Endothelial cell of umbilical vein (primary cell): ENCODE measurements around the gene KCNK13. TPM values are rescaled to one million over a fixed set of nuclear protein-coding genes. Genes with fewer than 3 reads are reported as not detected.

Source experiments
- BruUV-seq: library from RNA; stranded (reverse); fragments of 400-500 nt; replicated peaks from 2 replicates; lab custom pipeline; 2021; lab: Mats Ljungman, UMichigan
- CTCF ChIA-PET: fragments of 300-600, 350-600 bp; sonication (Branson Sonifier 250); formaldehyde crosslinking; loops from one replicate; lab custom pipeline; 2021; ENCODE audit warnings: antibody characterized with exemption, inconsistent platforms; lab: Charles Lee
- POLR2A ChIA-PET: fragments of 300-600, 350-600 bp; sonication (Branson Sonifier 250); formaldehyde crosslinking; loops from one replicate; lab custom pipeline; 2021; ENCODE audit warnings: antibody characterized with exemption, inconsistent platforms; lab: Charles Lee
- DNase-seq: peaks from one replicate; pipeline ENCODE4 v3.0.0-alpha.2; 2011; ENCODE audit warnings: low read depth, low spot score
- FAIRE-seq: peaks from 2 replicates; lab custom pipeline; 2011; peaks lifted over from hg19 to GRCh38; lab: Jason Lieb, UNC
- H2AFZ ChIP-seq: 2 replicates; pipeline ENCODE4 v1.6.0; 2012; ENCODE audit warnings: low read depth, low read length, control low read depth, inconsistent platforms
- H3K27ac ChIP-seq: 2 replicates; pipeline ENCODE4 v1.5.1; 2011; ENCODE audit warnings: low read depth, mild to moderate bottlenecking, control low read depth, low read length, moderate library complexity; ENCODE audit not compliant: insufficient read depth
- H3K27me3 ChIP-seq, 2 experiments: 2 replicates each; pipeline versions ENCODE4 v1.6.0 to v1.6.1; 2011; ENCODE audit warnings: low read length in 2 of 2, mixed read lengths in 1 of 2; ENCODE audit not compliant: control insufficient read depth in 2 of 2, insufficient read depth in 2 of 2
- H3K36me3 ChIP-seq, 2 experiments: 2 replicates in 1 of 2; 3 replicates in 1 of 2; pipeline ENCODE4 v1.5.1; 2011; ENCODE audit warnings: low read length in 2 of 2, mild to moderate bottlenecking in 1 of 2, moderate library complexity in 1 of 2; ENCODE audit not compliant: control insufficient read depth in 2 of 2, insufficient read depth in 2 of 2; ENCODE audit errors: extremely low read depth in 1 of 2
- H3K4me1 ChIP-seq: 3 replicates; pipeline ENCODE4 v1.5.1; 2011; ENCODE audit warnings: mild to moderate bottlenecking, low read length; ENCODE audit not compliant: control insufficient read depth, insufficient read depth; ENCODE audit errors: extremely low read depth
- H3K4me2 ChIP-seq: 2 replicates; pipeline ENCODE4 v1.6.1; 2011; ENCODE audit warnings: low read length, control low read depth, mixed read lengths; ENCODE audit not compliant: insufficient read depth
- H3K4me3 ChIP-seq, 3 experiments: fragments of 200-600 bp in 1 of 3; sonication (generic), shearing (Covaris generic) in 1 of 3; replicated peaks in 1 of 3; 2 replicates each; pipeline ENCODE4 v1.5.1; 2011 to 2016; ENCODE audit warnings: control low read depth in 3 of 3, low read length in 3 of 3, mild to moderate bottlenecking in 2 of 3, inconsistent platforms in 1 of 3, low read depth in 1 of 3, moderate library complexity in 1 of 3; ENCODE audit not compliant: insufficient read depth in 1 of 3
- H3K79me2 ChIP-seq: 2 replicates; pipeline ENCODE4 v1.6.0; 2012; ENCODE audit warnings: low read length, inconsistent platforms; ENCODE audit not compliant: control insufficient read depth, insufficient read depth
- H3K9ac ChIP-seq: replicated peaks from 2 replicates; pipeline ENCODE3; 2011; ENCODE audit warnings: low read length, control low read depth; ENCODE audit not compliant: insufficient read depth; ENCODE audit errors: extremely low read depth
- H3K9me1 ChIP-seq: replicated peaks from 3 replicates; pipeline ENCODE4 v1.6.0; 2011; ENCODE audit warnings: mild to moderate bottlenecking, low read length; ENCODE audit not compliant: control insufficient read depth, insufficient read depth; ENCODE audit errors: extremely low read depth
- H3K9me3 ChIP-seq: replicated peaks from 2 replicates; pipeline ENCODE4 v1.5.1; 2012; ENCODE audit warnings: low read length, inconsistent platforms; ENCODE audit not compliant: control insufficient read depth, insufficient read depth
- H4K20me1 ChIP-seq: replicated peaks from 2 replicates; pipeline ENCODE3; 2011; ENCODE audit warnings: mild to moderate bottlenecking, low read length; ENCODE audit not compliant: control insufficient read depth, insufficient read depth; ENCODE audit errors: extremely low read depth
- FOS ChIP-seq: IDR thresholded peaks from 2 replicates; pipeline ENCODE4 v1.6.1; 2011; ENCODE audit warnings: mild to moderate bottlenecking, low read length, moderate library complexity, borderline replicate concordance; ENCODE audit not compliant: insufficient read depth
- JUN ChIP-seq: IDR thresholded peaks from 2 replicates; pipeline ENCODE4 v1.6.1; 2011; ENCODE audit warnings: borderline replicate concordance, low read depth; ENCODE audit not compliant: insufficient read length, insufficient read depth
- POLR2AphosphoS5 ChIP-seq: IDR thresholded peaks from 2 replicates; pipeline ENCODE4 v1.6.1; 2012; ENCODE audit warnings: low read depth, mild to moderate bottlenecking, control low read depth, low read length, moderate library complexity; ENCODE audit not compliant: insufficient read depth
- dilution Hi-C: fragments of 300-500 bp; cut with MboI; formaldehyde crosslinking; loops from one replicate; pipeline ENCODE4 v1.15.0; 2019; ENCODE audit warnings: low sequenced_read_pairs; ENCODE audit not compliant: extremely low pct_ligation_motif_present
- intact Hi-C: fragments of 100-400 bp; cut with micrococcal nuclease; formaldehyde crosslinking; loops from one replicate; pipeline ENCODE4 v1.10.0; 2022
- polyA plus RNA-seq, 4 experiments: library from polyadenylated mRNA; depleted of rRNA in 3 of 4; stranded (reverse) in 3 of 4; unstranded in 1 of 4; fragments of >200 nt; gene quantifications; 2 replicates each; pipeline versions ENCODE4 v1.2.1 to v1.2.3, GENCODE V29; 2011 to 2012; ENCODE audit warnings: missing spikeins in 1 of 4
- total RNA-seq: library from RNA; stranded (reverse); gene quantifications from 2 replicates; pipeline ENCODE4 v1.2.3, GENCODE V29; 2021
- TF ChIP-seq, protein P1 (sequence below), 2 donors: IDR thresholded peaks; 1 replicate in 1 of 2; 2 replicates in 1 of 2; pipeline ENCODE4 v1.5.1; 2011; ENCODE audit warnings: low read length in 2 of 2, mild to moderate bottlenecking in 2 of 2, moderate library complexity in 2 of 2, control low read depth in 1 of 2, inconsistent platforms in 1 of 2, low read depth in 1 of 2; ENCODE audit not compliant: insufficient read depth in 1 of 2; ENCODE audit errors: extremely low read depth in 1 of 2
- TF ChIP-seq, protein P2 (sequence below): IDR thresholded peaks from 2 replicates; pipeline ENCODE4 v1.6.1; 2011; ENCODE audit not compliant: insufficient read depth, insufficient read length

Gene KCNK13
- total and polyA plus RNA-seq, 2 donors (not counting 3 experiments of a cell fraction or from before 2014, with no cell fraction given) = not detected

DNA sequence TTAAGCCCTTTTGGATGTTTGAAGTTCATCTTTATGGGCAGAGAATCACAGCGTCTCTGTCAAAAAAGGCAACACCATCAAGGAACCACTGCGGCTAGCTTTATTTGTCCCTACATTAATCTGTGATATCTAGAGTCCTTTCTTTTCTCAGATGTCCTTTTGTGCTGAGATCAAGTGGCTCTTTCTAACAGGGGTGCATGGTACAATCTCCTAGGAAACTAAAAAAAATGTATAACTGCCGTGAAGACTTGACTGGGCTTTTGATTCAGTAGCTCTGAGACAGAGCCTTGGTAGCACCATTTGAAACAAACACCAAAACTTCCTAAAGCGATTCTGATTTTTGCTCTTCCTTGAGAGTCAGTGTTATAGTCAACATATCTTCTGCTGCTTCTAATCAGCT lies 33.3 kb downstream of the KCNK13 start:
- FAIRE-seq = no peak
- Histone ChIP-seq H3K9me1 (no peaks in the 10 kb centered on the region), H3K4me3 (no peak overlapping the region)

More for the DNA sequence above, 33.3 kb downstream of the KCNK13 start:
- Histone ChIP-seq H3K27me3 (peaks cover 0 to 3% of the 10 kb centered on the region in 2 experiments), H3K9me3 (no peaks in the 10 kb centered on the region), H3K9ac (no peak overlapping the region), H3K4me1 (no peaks in the 10 kb centered on the region), H4K20me1 (no peaks in the 10 kb centered on the region), H3K4me2 (no peak overlapping the region), H3K79me2 (no peaks in the 10 kb centered on the region), H3K36me3 (no peaks in the 10 kb centered on the region), H3K27ac (no peak overlapping the region), H2AFZ (no peak overlapping the region)
- BruUV-seq = no TSS peak
- dilution Hi-C loops (no loop called here), intact Hi-C loops (no loop called here)
- TF ChIP-seq, protein P1, sequence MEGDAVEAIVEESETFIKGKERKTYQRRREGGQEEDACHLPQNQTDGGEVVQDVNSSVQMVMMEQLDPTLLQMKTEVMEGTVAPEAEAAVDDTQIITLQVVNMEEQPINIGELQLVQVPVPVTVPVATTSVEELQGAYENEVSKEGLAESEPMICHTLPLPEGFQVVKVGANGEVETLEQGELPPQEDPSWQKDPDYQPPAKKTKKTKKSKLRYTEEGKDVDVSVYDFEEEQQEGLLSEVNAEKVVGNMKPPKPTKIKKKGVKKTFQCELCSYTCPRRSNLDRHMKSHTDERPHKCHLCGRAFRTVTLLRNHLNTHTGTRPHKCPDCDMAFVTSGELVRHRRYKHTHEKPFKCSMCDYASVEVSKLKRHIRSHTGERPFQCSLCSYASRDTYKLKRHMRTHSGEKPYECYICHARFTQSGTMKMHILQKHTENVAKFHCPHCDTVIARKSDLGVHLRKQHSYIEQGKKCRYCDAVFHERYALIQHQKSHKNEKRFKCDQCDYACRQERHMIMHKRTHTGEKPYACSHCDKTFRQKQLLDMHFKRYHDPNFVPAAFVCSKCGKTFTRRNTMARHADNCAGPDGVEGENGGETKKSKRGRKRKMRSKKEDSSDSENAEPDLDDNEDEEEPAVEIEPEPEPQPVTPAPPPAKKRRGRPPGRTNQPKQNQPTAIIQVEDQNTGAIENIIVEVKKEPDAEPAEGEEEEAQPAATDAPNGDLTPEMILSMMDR (IDR thresholded peaks at IDR 0.05; ENCODE audit: extremely low read depth in 1 of 2, insufficient read depth in 1 of 2, low read depth in 1 of 2, low read length in 2 of 2) = no peak
- no peak for TF ChIP-seq FOS
- TF ChIP-seq, protein P2, sequence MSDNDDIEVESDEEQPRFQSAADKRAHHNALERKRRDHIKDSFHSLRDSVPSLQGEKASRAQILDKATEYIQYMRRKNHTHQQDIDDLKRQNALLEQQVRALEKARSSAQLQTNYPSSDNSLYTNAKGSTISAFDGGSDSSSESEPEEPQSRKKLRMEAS = no peak
- no peak for TF ChIP-seq JUN
- TF ChIP-seq POLR2AphosphoS5 = no peak
- no peak for DNase-seq
- ChIA-PET POLR2A (no interaction called here), CTCF (interaction anchor here (0.8 to 1.5 kb wide), 2 partner anchors 15 to 122 kb away, joined by 3 read pairs; no protein-coding TSS in a partner anchor)
